Small intestine (tissue), 7 donors: ENCODE results near the gene UBE3B. TPM values are rescaled to one million over a fixed set of nuclear protein-coding genes. Genes with fewer than 3 reads are reported as not detected.

Experiments used
- DNase-seq, 2 donors: peaks; one replicate each; pipeline versions ENCODE4 v3.0.0 to v3.0.0-alpha.2; 2013
- FAIRE-seq: peaks from 2 replicates; lab custom pipeline; 2012; peaks lifted over from hg19 to GRCh38; lab: Jason Lieb, UNC
- H3K27ac ChIP-seq, 3 donors: one replicate each; pipeline ENCODE4 v1.5.1; 2013; ENCODE audit warnings: low read length in 2 of 3, mild to moderate bottlenecking in 2 of 3, control low read depth in 1 of 3, inconsistent platforms in 1 of 3, low read depth in 1 of 3, moderate library complexity in 1 of 3
- H3K27me3 ChIP-seq, 3 donors: one replicate each; pipeline ENCODE4 v1.6.1; 2013; ENCODE audit warnings: low read length in 3 of 3, inconsistent platforms in 1 of 3; ENCODE audit not compliant: control insufficient read depth in 3 of 3, insufficient read depth in 3 of 3
- H3K36me3 ChIP-seq, 3 donors: one replicate each; pipeline ENCODE4 v1.6.1; 2013; ENCODE audit warnings: low read length in 3 of 3, inconsistent platforms in 1 of 3, low read depth in 1 of 3, mild to moderate bottlenecking in 1 of 3, moderate library complexity in 1 of 3; ENCODE audit not compliant: control insufficient read depth in 3 of 3, insufficient read depth in 2 of 3
- H3K4me1 ChIP-seq, 3 donors: one replicate each; pipeline ENCODE4 v1.6.1; 2013; ENCODE audit warnings: low read length in 2 of 3, inconsistent platforms in 1 of 3, low read depth in 1 of 3, mild to moderate bottlenecking in 1 of 3, moderate library complexity in 1 of 3; ENCODE audit not compliant: control insufficient read depth in 3 of 3, insufficient read depth in 2 of 3
- H3K4me3 ChIP-seq, 3 donors: one replicate each; pipeline ENCODE4 v1.5.1; 2013; ENCODE audit warnings: low read length in 3 of 3, control low read depth in 1 of 3, inconsistent platforms in 1 of 3, low read depth in 1 of 3, mild to moderate bottlenecking in 1 of 3, moderate library complexity in 1 of 3
- H3K9me3 ChIP-seq, 2 donors: one replicate each; pipeline ENCODE4 v1.6.1; 2013; ENCODE audit warnings: low read depth in 1 of 2, low read length in 1 of 2; ENCODE audit not compliant: control insufficient read depth in 2 of 2, insufficient read depth in 1 of 2
- WGBS, 3 donors: extraction: QIAGEN DNeasy Blood & Tissue Kit; methylation state at CpG; one replicate each; pipeline ENCODE4 v1.1.7; 2013; 5-methylcytosine and 5-hydroxymethylcytosine counted together
- polyA plus RNA-seq, 4 donors: library from polyadenylated mRNA; stranded (reverse) in 3 of 4; unstranded in 1 of 4; fragments of 200-250 nt in 3 of 4; fragments of 120-200 nt in 1 of 4; gene quantifications; one replicate each; pipeline versions ENCODE4 v1.2.1 to v1.2.3, GENCODE V29; 2013
- donor health status: healthy with polysubstance abuse.
- donor health status: control.
- donor health status: control.
- donor health status: Bipolar disorder and iron deficiency.
- donor health status: healthy.

The UBE3B gene
- polyA plus RNA-seq, 4 donors = 13.0 to 33.2 (median 13.3) TPM

GRCh38 chr12:109534456-109534855 lies 57.0 kb downstream of the UBE3B start:
- WGBS, 3 donors = 90 to 97% (median 97%) methylated on average over 15 of the region's 15 CpGs

GRCh38 chr12:109535231-109535862 lies 57.9 kb downstream of the UBE3B start:
- no peaks in the 10 kb centered on the region for H3K27me3 ChIP-seq
- H3K36me3 ChIP-seq = peaks cover 0 to 71% (median 9%) of the 10 kb centered on the region in 3 donors
- no peaks in the 10 kb centered on the region for H3K4me1 ChIP-seq
- FAIRE-seq (no peak), DNase-seq (no peak)
- no peak overlapping the region for H3K4me3 ChIP-seq
- WGBS, 3 donors = 88 to 91% (median 90%) methylated on average over 25 of the region's 25 CpGs
- H3K9me3 ChIP-seq = no peaks in the 10 kb centered on the region
- no peak overlapping the region for H3K27ac ChIP-seq

More at GRCh38 chr12:109534456-109534855, 57.0 kb downstream of the UBE3B start:
- DNase-seq (no peak), FAIRE-seq (no peak)
- H3K9me3 ChIP-seq = no peaks in the 10 kb centered on the region
- H3K27ac ChIP-seq = no peak overlapping the region
- no peaks in the 10 kb centered on the region for H3K27me3 ChIP-seq
- H3K4me1 ChIP-seq = no peaks in the 10 kb centered on the region
- H3K4me3 ChIP-seq = no peak overlapping the region
- H3K36me3 ChIP-seq = peaks cover 0 to 76% (median 14%) of the 10 kb centered on the region in 3 donors

DNA sequence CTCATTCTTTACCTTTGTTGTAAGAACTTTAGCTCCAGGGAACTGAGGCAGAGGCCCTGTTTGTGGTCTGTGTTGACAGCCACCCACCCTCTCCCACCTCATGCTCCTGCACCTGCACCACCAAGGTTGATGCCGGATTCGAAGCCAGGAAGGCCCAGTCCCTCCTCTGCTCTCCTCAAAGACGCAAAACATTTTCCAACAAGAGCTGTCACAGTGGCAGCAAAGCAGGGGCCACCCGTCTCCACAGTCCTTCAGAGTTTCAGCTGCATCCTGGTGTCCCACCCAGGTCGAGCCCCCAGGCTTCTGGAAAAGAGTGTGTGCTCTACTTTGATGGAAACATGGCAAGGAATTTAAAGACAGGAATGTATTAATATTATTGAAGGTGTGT lies 58.4 kb downstream of the UBE3B start:
- Histone ChIP-seq H3K4me1 (no peaks in the 10 kb centered on the region), H3K4me3 (no peak overlapping the region), H3K27me3 (no peaks in the 10 kb centered on the region), H3K36me3 (peaks cover 0 to 66% (median 7%) of the 10 kb centered on the region in 3 donors), H3K27ac (no peak overlapping the region), H3K9me3 (no peaks in the 10 kb centered on the region)
- no peak for DNase-seq
- FAIRE-seq = no peak
- 86 to 92% (median 86%) methylated on average over 5 of the region's 5 CpGs for WGBS, 3 donors

DNA sequence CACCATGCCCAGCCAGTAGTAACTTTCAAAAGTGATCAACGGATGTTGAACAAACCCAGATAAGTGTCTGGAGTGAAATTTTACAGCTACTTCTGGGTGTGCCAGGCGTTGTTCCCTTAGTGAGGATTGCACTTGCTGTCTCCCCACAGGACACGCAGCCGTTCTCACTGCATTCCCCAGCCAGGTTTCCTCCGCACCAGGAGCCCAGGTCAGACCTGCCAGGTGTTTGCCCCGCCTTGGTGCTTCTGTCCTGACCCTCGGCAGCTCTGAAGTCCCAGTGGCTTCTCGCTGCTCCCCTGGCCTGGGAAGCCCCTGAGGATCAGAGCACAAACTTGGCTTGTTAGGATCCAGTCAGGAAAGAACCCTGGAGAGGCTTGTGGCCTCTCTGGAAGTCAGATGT lies 59.7 kb downstream of the UBE3B start:
- FAIRE-seq = no peak
- Histone ChIP-seq H3K4me3 (no peak overlapping the region), H3K4me1 (no peaks in the 10 kb centered on the region), H3K27ac (no peak overlapping the region), H3K27me3 (no peaks in the 10 kb centered on the region), H3K9me3 (no peaks in the 10 kb centered on the region), H3K36me3 (peaks cover 0 to 59% (median 7%) of the 10 kb centered on the region in 3 donors)
- no peak for DNase-seq
- 79 to 90% (median 82%) methylated on average over 8 of the region's 8 CpGs for WGBS, 3 donors

- Histone ChIP-seq H3K27me3 (no peaks in the 10 kb centered on the region), H3K4me3 (no peak overlapping the region), H3K36me3 (peaks cover 0 to 50% (median 4%) of the 10 kb centered on the region in 3 donors), H3K27ac (no peak overlapping the region), H3K4me1 (no peaks in the 10 kb centered on the region), H3K9me3 (no peaks in the 10 kb centered on the region)
- DNase-seq (no peak), FAIRE-seq (no peak)
- 83 to 88% (median 87%) methylated on average over 16 of the region's 16 CpGs for WGBS, 3 donors
Measured at GRCh38 chr12:109538191-109538863, 60.9 kb downstream of the UBE3B start.

GRCh38 chr12:109539508-109539907 lies 62.1 kb downstream of the UBE3B start:
- Histone ChIP-seq H3K36me3 (peaks cover 0 to 38% (median 0%) of the 10 kb centered on the region in 3 donors), H3K27me3 (no peaks in the 10 kb centered on the region), H3K27ac (no peak overlapping the region), H3K4me3 (no peak overlapping the region), H3K9me3 (no peaks in the 10 kb centered on the region), H3K4me1 (no peaks in the 10 kb centered on the region)
- FAIRE-seq (no peak), DNase-seq (no peak)
- 64 to 76% (median 75%) methylated on average over 9 of the region's 9 CpGs for WGBS, 3 donors

GRCh38 chr12:109540526-109541412 lies 63.3 kb downstream of the UBE3B start:
- Histone ChIP-seq H3K4me1 (no peaks in the 10 kb centered on the region), H3K36me3 (peaks cover 0 to 26% (median 0%) of the 10 kb centered on the region in 3 donors), H3K4me3 (no peak overlapping the region), H3K9me3 (no peaks in the 10 kb centered on the region), H3K27ac (no peak overlapping the region), H3K27me3 (no peaks in the 10 kb centered on the region)
- DNase-seq = no peak
- 82 to 89% (median 83%) methylated on average over 16 of the region's 16 CpGs for WGBS, 3 donors
- FAIRE-seq = no peak

DNA sequence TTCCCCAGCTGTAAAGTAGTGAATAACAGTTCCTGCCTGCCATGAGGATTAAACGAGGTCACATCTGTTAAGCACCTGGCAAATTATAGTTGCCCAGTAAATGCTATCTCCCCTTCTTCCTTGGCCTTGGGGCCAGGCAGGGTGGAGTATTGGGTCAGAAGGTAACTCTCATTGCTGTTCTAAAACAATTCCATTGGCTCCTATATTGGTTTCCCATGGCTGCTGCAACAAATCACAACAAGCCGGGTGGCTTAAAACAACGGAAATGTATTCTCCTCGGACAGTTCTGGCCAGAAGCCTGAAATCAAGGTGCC lies 63.9 kb downstream of the UBE3B start:
- Histone ChIP-seq H3K27ac (no peak overlapping the region), H3K9me3 (no peaks in the 10 kb centered on the region), H3K4me3 (no peak overlapping the region), H3K27me3 (no peaks in the 10 kb centered on the region), H3K4me1 (no peaks in the 10 kb centered on the region), H3K36me3 (peaks cover 0 to 21% (median 0%) of the 10 kb centered on the region in 3 donors)
- DNase-seq = no peak
- 52 to 63% (median 60%) methylated on average over 4 of the region's 4 CpGs for WGBS, 3 donors
- no peak for FAIRE-seq
